ENCODE measurements around the gene PLA2G4D.

The PLA2G4D gene, protein sequence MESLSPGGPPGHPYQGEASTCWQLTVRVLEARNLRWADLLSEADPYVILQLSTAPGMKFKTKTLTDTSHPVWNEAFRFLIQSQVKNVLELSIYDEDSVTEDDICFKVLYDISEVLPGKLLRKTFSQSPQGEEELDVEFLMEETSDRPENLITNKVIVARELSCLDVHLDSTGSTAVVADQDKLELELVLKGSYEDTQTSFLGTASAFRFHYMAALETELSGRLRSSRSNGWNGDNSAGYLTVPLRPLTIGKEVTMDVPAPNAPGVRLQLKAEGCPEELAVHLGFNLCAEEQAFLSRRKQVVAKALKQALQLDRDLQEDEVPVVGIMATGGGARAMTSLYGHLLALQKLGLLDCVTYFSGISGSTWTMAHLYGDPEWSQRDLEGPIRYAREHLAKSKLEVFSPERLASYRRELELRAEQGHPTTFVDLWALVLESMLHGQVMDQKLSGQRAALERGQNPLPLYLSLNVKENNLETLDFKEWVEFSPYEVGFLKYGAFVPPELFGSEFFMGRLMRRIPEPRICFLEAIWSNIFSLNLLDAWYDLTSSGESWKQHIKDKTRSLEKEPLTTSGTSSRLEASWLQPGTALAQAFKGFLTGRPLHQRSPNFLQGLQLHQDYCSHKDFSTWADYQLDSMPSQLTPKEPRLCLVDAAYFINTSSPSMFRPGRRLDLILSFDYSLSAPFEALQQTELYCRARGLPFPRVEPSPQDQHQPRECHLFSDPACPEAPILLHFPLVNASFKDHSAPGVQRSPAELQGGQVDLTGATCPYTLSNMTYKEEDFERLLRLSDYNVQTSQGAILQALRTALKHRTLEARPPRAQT

DNA sequence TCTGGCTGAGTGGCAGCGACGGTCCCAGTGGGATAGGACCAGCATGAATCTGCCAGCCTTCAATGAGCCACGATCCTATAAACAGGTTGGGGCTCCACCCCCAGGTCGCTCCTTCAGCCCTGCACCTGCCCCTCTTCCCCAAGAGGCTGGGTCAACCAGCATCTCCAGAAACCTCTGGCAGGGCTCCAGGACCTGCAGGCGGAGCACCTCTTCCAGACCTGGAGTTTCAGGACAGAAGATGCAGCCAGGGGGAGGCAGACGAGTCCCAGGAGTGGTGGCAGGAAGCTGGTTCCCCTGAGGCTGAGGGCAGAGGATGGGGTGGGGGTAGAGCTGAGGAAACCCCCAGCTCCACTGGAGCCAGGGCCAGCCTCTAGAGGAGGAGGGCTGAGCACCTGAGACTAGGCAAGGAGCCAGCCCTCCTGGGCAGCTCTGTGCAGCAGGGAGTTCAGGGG, at the start of gene PLA2G4D:
TSS of gene PLA2G4D (minus strand) at position 51 of the 452 bp plus-strand sequence. CDS start 103 bp downstream, outside the sequence.
- in situ Hi-C loops (cut with MboI; ENCODE audit: low sequenced_read_pairs), result no loop called here

DNA sequence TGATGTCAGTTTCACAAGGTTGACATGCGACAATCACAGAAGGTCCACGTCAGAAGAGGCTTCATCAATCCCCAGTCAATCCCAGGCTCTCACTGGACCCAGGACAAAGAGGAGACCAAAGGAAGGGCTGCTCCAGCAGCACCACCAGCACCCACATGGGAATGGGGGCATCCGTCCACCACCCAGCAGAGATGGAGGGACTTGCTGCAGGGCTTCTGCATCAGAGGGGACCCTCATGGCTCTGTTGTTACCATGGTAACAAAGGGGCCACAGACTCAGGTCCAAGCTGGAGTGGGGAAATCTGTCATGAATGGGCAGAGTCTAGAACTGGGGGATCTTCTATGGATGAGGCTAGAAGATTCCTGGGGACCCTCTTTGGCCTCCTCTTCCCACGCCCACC, 49.0 kb upstream of the PLA2G4D start:
- in situ Hi-C loops (cut with MboI; ENCODE audit: low sequenced_read_pairs), result loop anchor here (10.0 kb wide), 1 partner anchor 149 kb away; no protein-coding TSS in a partner anchor

DNA sequence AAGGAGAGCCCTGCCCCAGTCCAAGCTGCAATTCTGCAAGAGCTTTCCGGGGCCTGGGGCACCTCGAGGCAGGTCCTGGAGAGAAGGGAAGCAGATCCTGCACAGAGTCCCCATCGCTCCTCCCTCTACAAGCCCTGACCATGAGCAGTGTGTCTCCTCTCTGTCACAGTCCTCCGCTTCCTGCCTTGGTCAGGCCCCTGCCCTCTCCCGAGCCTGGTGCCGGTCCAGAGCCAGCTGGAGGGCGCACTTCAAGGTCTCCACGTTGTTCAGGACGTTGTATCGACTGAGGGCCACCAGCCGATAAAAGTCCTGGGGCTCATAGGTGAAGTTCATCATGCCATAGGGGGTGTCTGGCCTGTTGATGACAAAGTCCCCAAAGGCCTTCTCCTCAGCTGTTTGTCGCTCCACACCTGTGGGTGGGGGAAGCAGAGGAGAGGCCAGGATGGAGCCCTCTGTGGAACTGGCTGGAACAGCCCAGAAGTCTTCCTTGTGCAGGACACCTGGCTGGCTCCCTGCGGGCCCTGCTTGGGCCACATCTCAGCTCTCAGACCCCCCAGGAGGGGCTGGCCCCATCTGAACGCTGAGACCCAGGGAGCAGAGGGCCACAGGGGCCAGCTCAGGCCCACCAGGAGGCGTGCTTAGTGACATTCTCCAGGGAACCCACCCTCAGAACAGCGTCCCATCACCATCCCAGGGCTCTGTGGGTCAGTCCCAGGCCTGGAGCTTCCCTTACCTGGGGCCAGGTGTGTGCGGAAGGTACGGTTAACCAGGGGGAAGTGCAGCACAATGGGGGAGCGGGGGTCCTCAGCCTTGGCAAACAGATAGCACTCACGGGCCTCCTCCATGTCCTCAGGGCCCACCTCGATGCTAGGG, 47.7 kb upstream of the PLA2G4D start:
- in situ Hi-C loops (cut with MboI; ENCODE audit: low sequenced_read_pairs), result loop anchor here (10.0 kb wide), 1 partner anchor 147 kb away; no protein-coding TSS in a partner anchor

DNA sequence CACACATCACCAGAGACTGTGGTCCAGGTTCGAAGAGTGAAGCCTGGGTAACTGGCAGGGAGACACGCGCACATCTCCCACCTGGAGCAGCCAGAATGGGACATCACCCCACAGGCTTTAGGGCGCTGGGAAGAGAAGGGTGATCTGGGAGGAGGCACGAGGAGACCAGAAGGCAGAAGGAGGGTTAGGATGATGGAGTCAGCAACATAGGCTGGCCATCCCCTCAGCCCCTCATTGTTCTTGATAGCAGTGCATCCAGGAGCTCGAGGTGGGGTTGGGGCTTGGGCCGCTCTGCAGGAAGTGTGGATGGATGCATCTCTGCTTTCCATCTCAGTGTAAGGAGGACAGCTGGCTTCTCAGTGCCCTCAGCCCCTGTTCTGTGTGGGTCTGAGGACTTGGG, 46.9 kb upstream of the PLA2G4D start:
- in situ Hi-C loops (cut with MboI; ENCODE audit: low sequenced_read_pairs), result loop anchor here (10.0 kb wide), 1 partner anchor 146 kb away; no protein-coding TSS in a partner anchor

DNA sequence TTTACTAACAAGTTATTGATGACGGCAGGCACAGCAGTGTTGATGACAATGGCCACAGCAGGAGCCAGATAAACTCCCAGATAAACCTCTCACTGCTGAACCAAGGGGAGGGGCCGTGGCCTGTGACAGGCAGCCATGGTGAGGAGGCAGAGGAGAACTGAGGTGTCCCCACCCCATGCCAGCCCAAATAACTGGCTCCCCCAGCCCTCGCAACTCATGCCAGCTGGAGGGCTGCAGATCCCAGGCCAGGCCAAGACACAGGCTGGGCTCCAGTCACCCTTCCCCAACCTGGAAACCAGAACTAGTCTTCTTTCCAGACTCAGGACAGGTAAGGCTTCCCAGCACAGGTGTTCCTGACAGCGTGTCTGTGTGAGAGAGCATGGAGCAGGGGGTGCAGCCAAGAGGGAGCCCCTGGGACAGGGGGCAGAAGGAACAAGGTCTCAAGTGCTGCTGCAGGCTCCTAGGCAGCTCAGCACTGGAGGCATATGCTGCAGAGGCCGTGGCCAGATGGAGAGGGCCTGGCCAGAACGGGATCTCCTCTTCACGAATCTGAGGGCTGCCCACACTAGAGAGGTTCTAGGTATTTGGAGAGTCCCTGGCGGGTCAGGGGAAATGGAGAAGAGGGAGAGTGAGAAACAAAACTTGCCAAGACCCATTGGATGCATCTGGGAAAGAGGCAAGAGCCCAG, 46.2 kb upstream of the PLA2G4D start:
- in situ Hi-C loops (cut with MboI; ENCODE audit: low sequenced_read_pairs), result loop anchor here (10.0 kb wide), 1 partner anchor 146 kb away; no protein-coding TSS in a partner anchor

DNA sequence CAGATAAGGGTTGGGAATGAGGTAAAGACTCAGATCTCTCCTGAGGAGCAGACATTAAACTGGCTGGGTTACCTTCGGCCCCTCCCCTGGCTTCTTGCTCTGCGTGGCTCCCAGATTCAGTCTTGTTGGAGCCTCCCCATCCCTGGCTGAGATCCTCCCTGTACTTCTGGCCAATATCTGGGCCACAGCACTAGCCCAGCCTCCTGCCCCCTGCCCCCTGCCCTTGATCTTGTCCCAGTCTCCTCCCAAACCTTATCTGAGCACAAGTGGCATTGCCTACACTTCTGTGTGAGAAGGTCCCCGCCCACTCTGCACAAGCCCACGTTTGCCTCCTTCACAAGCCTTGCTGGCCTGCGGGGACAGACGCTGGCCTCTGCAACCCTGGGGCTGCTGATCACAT, 45.2 kb upstream of the PLA2G4D start:
- in situ Hi-C loops (cut with MboI; ENCODE audit: low sequenced_read_pairs), result no loop called here

DNA sequence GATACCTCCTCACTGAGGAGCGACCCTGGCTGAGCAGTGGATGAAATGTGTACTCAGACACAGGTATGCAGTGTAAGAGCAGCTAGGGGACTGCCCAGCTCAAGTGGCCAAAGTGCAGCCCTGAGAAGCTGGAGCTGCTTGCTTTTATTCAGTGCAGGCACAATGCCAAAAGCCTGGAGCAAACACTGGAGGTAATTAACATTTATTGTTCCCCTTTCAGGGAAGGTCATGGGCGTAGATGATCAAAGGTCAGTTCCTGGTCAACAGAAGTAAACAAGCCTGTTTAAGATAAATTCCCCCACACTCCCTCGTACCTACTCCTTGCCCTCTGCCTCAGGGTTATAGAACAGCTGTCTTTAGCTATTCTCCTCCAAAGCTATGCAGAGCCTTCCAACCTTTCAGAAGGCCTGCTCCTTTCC, 44.6 kb upstream of the PLA2G4D start:
- in situ Hi-C loops (cut with MboI; ENCODE audit: low sequenced_read_pairs), result no loop called here

DNA sequence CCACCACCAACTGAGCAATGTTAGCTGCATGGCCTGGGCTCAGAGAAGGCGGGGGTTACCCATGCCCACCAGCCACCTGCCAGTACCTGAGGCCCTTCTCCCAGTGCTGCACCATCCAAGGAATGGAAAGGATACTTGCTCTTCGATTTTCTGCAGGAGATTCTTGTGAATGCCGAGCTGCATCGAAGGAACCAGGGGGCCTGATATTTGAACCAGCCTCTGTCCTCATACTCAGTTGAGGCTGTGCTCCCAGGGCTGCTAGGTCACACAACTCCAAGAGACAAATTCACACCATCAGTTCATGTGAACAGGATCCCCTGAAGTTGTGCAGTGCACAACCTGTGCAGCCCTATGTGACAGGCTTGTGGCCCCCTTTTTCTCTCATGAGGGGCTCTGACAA, 44.0 kb upstream of the PLA2G4D start:
- in situ Hi-C loops (cut with MboI; ENCODE audit: low sequenced_read_pairs), result no loop called here

DNA sequence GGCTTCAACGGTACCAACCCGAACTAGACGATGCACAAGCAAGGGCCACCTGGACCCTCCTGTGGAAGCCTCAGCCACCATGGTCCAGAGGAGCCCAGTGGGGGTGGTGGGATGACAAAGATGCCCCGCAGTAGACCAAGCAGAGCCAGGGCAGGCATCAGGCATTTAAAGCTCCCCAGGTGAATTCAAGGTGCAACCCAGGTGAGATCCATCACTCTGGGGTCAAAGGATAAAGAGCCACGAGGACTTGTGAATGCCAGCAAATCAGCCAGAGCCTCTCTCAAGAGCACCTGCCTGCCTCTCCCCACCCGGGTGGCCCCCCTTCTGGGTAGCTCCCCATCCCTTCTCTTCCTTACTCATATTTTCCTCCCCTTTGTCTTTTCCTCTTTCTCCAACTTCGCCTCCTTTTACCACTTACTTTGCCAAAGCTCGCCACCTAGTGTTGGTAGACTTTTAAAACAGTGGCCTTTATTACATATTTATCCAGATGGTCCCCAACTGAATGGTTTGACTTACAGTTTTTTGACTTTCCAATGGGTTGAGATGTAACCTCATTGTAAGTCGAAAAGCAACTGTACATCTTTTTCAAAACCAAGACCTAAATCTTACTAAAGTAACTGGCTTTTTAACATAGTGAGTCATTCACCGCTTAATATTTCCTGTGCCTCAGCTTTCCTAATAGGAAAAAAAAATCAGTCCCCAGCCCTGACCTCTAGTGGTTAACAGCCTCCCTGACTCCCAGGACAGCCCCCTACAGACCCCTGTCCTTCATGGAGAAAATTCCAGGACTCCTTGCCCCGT, 43.3 kb upstream of the PLA2G4D start:
- in situ Hi-C loops (cut with MboI; ENCODE audit: low sequenced_read_pairs), result no loop called here

DNA sequence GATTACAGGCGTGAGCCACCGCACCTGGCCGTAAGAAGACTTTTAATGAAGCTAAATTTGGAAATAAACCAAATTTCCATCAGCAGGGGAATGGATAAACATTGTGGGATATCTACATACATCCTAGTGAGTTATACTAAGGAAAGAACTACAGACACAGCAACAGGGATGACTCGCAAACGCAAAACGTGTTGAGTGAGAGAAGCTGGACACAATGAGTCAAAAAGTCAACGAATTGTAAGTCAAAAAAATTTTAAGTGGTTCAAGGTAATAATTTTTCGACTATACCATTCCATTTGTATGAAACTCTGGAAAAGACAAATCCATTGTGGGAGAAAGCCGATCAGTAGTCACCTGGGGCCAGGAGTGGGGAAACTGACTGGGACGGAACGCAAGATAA, 42.2 kb upstream of the PLA2G4D start:
- in situ Hi-C loops (cut with MboI; ENCODE audit: low sequenced_read_pairs), result no loop called here

DNA sequence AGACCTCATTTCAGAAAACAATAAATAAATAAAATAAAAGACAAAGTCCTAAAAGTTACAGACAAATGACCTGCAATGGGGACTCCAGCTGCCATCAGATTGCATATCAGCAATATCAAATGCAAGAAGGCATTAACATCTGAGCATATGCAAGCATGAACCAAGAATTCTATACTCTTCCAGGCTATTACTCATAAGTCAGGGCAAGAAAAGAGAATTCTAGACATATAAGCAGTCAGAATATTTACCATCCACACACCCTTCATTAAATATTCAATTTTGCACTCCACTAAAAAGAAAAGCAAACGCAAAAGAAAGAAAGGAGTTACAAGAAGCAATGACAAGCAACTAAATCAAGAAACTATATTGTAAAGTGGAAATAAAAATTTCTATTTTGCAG, 41.0 kb upstream of the PLA2G4D start:
- in situ Hi-C loops (cut with MboI; ENCODE audit: low sequenced_read_pairs), result no loop called here

DNA sequence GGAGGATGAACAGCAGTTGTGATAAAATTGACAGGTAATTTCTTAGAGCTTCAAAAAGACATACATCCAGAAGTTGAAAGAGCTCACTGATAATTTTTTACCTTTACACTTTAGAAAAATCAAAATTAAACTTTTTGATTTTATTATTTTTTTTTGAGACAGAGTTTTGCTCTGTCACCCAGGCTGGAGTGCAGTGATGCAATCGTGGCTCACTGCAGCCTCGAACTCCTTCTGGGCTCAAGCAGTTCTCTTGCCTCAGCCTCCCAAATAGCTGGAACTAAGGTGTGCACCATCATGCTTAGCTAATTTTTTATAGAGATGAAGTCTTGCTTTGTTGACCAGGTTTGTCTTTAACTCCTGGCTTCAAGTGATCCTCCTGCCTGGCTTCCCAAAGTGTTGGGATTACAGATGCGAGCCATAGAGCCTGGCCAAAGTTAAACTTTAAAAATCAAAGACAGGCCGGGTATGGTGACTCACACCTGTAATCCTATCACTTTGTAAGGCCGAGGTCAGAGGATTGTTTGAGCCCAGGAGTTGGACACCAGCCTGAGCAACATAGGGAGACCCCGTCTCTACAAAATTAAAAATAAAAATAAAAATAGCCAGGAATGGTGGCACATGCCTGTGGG, 40.4 kb upstream of the PLA2G4D start:
- in situ Hi-C loops (cut with MboI; ENCODE audit: low sequenced_read_pairs), result loop anchor here (5.0 kb wide), 1 partner anchor 62 kb away; no protein-coding TSS in a partner anchor

DNA sequence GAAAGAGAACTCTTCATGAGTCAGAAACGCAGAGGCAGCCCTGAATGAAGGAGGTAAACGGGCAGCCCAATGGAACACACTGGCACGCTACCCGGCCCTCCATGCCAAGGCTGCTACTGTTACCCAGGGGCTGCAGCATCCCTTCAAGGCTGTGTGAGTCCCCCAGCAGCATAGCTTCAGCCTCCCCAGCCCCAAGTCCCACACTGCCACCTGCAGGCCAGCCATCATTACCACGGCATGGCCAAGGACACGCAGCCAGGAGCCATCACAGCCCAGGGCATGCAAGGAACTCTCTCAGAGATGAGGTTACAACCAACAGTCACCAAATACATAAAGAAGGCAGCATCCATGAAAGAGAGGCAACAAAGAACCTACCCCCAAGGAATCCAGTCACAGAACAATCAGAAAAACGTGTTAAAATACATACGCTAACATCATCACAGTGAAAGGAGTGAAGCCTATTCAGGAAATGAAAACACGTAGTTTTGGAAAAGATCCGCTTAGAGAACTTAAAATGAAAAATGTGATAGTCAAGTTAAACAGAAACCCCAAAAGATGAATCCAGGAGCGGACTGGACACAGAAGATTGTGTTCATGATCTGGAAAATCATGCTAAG, 39.6 kb upstream of the PLA2G4D start:
- in situ Hi-C loops (cut with MboI; ENCODE audit: low sequenced_read_pairs), result loop anchor here (5.0 kb wide), 1 partner anchor 62 kb away; no protein-coding TSS in a partner anchor

DNA sequence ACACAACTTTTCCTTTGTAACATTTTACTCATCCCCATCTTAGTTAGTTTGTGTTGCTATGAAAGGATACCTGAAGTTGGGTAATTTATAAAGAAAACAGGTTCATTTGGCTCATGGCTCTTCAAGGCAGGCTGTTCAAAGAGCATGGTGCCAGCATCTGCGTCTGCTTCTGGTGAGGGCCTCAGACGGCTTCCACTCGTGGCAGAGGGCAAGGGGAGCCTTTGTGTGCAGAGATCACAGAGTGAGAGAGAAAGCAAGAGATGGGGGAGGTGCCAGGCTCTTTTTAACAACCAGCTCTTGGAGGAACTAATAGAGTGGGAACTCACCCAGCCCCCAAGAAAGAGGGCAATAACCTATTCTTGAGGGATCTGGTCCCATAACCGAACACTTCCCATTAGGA, 39.0 kb upstream of the PLA2G4D start:
- in situ Hi-C loops (cut with MboI; ENCODE audit: low sequenced_read_pairs), result loop anchor here (5.0 kb wide), 1 partner anchor 61 kb away; no protein-coding TSS in a partner anchor

DNA sequence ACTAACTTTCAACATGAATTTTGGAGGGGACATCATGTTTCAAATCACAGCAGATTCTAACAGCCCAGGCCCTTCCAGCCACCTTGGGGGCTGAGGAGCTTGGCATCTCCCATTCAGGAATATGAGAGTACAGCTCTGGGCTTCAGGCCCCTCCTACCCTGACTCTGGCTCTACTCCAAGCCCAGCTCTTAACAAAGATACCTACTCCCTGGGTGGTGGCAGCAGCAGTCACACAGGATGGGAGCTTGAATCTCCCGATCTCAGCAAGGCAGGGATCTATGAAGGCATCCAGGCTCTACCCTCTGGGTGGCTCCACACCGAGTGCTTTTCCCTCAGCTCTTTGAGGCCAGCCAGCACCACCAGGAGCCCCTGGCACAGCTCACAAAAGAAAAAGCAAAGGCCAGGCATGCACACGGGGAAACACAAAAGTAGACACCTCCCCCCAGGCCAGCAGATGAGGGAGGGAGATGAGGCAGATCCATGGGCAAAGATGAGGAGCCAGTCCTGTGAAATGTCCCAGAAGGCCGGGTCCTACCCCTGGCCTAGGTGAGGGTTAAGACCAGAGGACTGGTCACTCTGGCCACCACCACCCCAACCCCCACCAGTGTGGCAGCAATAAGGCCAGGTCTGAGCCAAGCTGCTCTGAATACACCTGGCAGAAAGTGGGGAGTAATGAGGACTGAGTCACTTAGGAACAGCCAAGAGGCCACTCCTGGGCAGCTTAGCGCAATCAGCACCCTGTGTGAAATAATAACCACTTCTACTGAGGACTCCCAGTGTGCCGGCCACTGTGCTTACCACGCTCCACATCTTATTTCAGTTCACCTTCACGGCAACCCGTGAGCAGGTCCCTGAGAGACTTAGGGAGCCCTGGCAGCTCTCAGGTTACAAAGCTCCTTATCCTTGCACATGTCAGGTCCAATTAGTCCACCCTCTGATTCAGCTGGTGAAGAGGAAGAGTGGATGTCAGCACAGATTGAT, 37.8 kb upstream of the PLA2G4D start:
- in situ Hi-C loops (cut with MboI; ENCODE audit: low sequenced_read_pairs), result loop anchor here (5.0 kb wide), 1 partner anchor 60 kb away; no protein-coding TSS in a partner anchor

DNA sequence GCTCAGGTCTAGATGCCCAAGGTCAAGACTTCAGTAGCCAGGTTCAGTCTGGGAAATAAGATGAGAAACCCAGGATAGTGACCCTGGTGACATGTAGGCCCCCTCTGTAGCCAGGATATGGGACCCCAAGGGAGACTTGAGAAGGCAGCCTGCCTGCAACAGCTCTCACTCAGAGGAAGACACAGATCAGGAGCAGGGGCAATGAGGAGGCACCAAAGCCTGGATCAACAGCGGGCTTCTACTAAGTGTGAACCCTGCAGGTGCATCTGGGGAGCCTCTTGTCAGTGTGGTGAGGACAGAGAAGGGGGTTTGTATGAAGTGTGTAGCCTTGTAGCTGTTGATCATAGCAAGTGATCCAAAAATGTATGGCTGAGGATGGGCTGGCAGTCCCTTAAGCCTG, 36.6 kb upstream of the PLA2G4D start:
- in situ Hi-C loops (cut with MboI; ENCODE audit: low sequenced_read_pairs), result loop anchor here (5.0 kb wide), 1 partner anchor 59 kb away; no protein-coding TSS in a partner anchor

All from HL-60/S4 treated with retinoic acid at 250 ng/mL for 4 days and 3 days (cell line).